CD4-positive, alpha-beta T cell treated with Interleukin-15 for 1 hour (primary cell): ENCODE data around the gene WWOX.

Experiments used
- DNase-seq: peaks from one replicate; pipeline ENCODE4 v3.0.0-alpha.2; 2020

Gene WWOX

GRCh38 chr16:79171931-79172705, 1072.7 kb downstream of the WWOX start:
- no peak for DNase-seq

GRCh38 chr16:79172976-79173500, 1073.6 kb downstream of the WWOX start:
- no peak for DNase-seq

- DNase-seq = no peak
These were observed 1074.5 kb downstream of the WWOX start for GRCh38 chr16:79173919-79174318.

- DNase-seq = no peak
These were observed 1076.0 kb downstream of the WWOX start for GRCh38 chr16:79175286-79176057.

GRCh38 chr16:79177018-79177417, 1077.6 kb downstream of the WWOX start:
- DNase-seq = peak; percentile 23

- no peak for DNase-seq
These were observed 1082.0 kb downstream of the WWOX start for GRCh38 chr16:79181419-79181818.

- no peak for DNase-seq
These were observed 1083.2 kb downstream of the WWOX start for GRCh38 chr16:79182616-79183015.

- no peak for DNase-seq
These were observed 1084.1 kb downstream of the WWOX start for GRCh38 chr16:79183571-79183970.

GRCh38 chr16:79184464-79185030, 1085.1 kb downstream of the WWOX start:
- DNase-seq = no peak

GRCh38 chr16:79185711-79186110, 1086.3 kb downstream of the WWOX start:
- no peak for DNase-seq

- DNase-seq = no peak
These were observed 1086.7 kb downstream of the WWOX start for GRCh38 chr16:79186196-79186595.

- DNase-seq = no peak
These were observed 1088.8 kb downstream of the WWOX start for GRCh38 chr16:79188115-79188738.

- DNase-seq = no peak
These were observed 1089.3 kb downstream of the WWOX start for GRCh38 chr16:79188739-79189122.

- no peak for DNase-seq
These were observed 1091.1 kb downstream of the WWOX start for GRCh38 chr16:79190542-79190941.

GRCh38 chr16:79191933-79192332, 1092.5 kb downstream of the WWOX start:
- DNase-seq = no peak

- DNase-seq = no peak
These were observed 1093.5 kb downstream of the WWOX start for GRCh38 chr16:79192904-79193303.

GRCh38 chr16:79194291-79194690, 1094.8 kb downstream of the WWOX start:
- DNase-seq = no peak

- DNase-seq = no peak
These were observed 1096.5 kb downstream of the WWOX start for GRCh38 chr16:79195938-79196337.

GRCh38 chr16:79201436-79201835, 1102.0 kb downstream of the WWOX start:
- DNase-seq = no peak

- no peak for DNase-seq
These were observed 1103.5 kb downstream of the WWOX start for GRCh38 chr16:79202977-79203376.

GRCh38 chr16:79204486-79204885, 1105.0 kb downstream of the WWOX start:
- no peak for DNase-seq

- no peak for DNase-seq
These were observed 1107.4 kb downstream of the WWOX start for GRCh38 chr16:79206889-79207288.

GRCh38 chr16:79209308-79209707, 1109.9 kb downstream of the WWOX start:
- DNase-seq = no peak
